Germinal center (tissue), 1 donor: ENCODE data around the gene TOP1.
"Not testable (repeated sequence)": the region's sequence is repeated elsewhere in the genome, so short reads cannot be mapped to it uniquely, and the experiment has no call there.

Experiments used
- DNase-seq: peaks from one replicate; pipeline ENCODE4 v3.0.0; 2012; ENCODE audit warnings: mixed read lengths, low spot score

TOP1 gene

GRCh38 chr20:41003936-41004294, 24.7 kb upstream of the TOP1 start:
- DNase-seq, result not testable (repeated sequence)

- no peak for DNase-seq
Observed at GRCh38 chr20:41004531-41005360, 23.9 kb upstream of the TOP1 start.

DNA sequence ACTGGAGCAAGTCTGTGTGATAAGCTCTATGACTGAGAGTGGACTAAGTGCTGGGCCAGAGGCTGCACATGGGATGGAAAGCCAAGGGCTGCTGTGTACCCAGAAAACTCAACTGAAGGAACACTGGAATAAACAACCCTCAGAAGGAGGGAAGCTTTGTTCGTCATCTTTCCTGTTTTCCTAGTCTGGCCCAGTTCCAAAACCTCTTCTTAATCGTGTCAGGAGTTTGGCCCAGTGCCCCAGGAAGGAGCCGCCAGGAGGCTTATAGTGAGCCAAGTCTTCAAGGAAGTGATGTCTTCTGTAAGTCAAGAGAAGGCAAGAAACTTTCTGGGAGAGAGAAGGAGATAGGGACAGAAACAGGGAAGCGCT, 23.3 kb upstream of the TOP1 start:
- no peak for DNase-seq

GRCh38 chr20:41006126-41006935, 22.3 kb upstream of the TOP1 start:
- DNase-seq, result no peak

GRCh38 chr20:41006936-41007474, 21.6 kb upstream of the TOP1 start:
- DNase-seq, result no peak

GRCh38 chr20:41007481-41007880, 21.1 kb upstream of the TOP1 start:
- no peak for DNase-seq

- DNase-seq, result no peak
Observed at GRCh38 chr20:41009946-41010345, 18.7 kb upstream of the TOP1 start.

- DNase-seq, result peak; percentile 86
Observed at GRCh38 chr20:41011551-41012067, 17.0 kb upstream of the TOP1 start.

DNA sequence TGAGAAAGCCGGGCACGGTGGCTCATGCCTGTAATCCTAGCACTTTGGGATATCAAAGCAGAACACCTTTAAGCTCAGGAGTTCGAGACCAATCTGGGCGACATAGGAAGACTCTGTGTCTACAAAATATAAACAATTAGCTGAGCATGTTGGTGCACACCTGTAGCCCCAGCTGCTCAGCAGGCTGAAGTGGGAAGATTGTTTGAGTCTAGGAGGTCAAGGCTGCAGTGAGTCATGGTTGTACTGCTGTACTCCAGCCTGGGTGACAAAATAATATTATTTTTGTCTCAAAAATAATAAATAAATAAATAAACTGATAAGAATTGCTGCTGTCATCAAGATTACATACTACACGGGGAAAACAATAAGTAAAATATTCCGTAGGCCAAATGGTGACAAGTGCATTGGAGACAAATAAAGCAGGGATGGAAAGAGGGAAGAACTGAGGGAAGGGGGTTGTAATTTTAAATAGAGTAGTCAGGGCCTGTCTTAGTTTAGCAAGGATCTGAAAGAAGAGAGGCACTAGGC, 14.0 kb upstream of the TOP1 start:
- DNase-seq, result no peak

DNA sequence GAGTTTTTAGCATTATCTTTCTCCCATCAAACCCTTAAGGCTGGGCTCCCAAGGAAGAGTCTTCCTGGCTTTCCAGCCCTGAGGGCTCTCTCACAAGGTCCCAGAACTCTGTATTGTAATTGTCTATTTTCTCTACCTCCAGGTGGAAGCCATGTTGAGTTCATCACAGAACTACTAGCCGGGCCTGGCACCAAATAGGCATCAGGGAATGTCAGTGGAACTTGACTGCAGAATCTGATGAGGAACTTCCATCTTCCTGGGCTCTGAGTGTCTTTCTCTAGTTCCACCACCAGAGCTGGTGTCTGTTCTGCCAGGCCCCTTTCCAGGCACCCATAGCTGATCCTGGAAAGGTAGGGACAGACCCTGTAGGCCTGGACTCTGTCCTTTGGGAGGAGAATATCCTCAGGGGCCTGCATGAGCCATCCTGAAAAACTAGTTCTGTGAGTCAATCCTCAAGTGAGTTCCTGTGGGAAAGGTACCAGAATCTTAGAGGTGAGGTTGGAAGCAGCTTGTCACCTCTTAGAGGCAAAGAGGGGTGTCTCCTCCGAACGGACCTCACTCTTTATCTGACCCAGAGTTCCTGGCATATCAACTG, 11.1 kb upstream of the TOP1 start:
- DNase-seq, result no peak

GRCh38 chr20:41018153-41018552, 10.5 kb upstream of the TOP1 start:
- no peak for DNase-seq

GRCh38 chr20:41023549-41023948, 5.1 kb upstream of the TOP1 start:
- DNase-seq, result no peak

DNA sequence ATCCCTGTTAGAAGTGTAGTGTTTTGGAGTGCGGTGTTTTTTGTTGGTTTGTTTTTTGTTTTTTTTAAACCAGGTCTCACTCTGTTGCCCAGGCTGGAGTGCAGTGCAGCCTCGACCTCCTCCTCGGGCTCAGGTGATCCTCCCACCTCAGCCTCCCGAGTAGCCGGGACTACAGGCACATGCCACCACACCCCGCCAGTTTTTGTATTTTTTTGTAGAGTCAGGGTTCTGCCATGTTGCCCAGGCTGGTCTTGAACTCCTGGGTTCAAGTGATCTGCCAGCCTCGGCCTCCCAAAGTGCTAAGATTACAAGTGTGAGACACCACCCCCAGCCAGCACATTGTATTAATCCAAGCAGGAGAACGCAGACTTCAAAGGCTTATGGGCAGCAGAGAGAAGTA, 1.3 kb upstream of the TOP1 start:
- no peak for DNase-seq

GRCh38 chr20:41027872-41028358, 707 bp upstream of the TOP1 start:
- no peak for DNase-seq

DNA sequence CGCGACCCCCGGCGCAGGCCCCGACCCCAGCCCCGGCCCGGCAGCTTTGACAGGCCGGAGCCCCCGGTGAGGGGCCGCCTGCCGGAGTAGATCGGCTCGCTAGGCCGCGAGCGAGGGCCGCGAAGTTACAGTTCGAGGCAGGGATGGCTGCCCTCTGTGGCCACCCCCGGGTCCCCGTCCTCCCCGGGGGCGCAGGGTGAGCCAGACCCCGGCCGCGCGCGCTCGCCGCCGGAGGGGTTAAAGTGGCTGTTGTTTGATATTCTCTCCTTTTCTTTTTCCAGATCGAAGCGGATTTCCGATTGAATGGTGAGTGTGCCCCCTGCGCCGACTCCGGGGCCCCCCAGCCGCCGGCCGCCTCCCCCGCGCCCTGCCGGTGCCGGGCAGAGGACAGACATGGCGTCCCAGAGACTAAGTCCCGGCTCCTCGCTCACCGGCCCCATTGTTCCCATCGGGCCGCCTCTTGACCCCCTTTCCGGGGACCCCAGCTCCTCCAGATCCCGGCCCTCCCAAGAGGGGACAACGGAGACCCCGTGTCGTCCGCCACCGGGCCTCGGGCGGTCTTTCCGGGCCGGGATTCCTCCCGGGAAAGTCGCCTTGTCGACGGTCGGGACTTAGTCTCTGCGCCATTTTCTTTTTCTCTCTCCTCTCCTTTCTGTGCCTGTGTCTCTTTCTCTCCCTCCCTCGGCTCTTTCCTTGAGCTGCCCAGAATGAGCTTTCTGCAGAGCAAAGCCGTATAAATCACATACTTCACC, 704 bp downstream of the TOP1 start:
- peak; percentile 62 for DNase-seq

DNA sequence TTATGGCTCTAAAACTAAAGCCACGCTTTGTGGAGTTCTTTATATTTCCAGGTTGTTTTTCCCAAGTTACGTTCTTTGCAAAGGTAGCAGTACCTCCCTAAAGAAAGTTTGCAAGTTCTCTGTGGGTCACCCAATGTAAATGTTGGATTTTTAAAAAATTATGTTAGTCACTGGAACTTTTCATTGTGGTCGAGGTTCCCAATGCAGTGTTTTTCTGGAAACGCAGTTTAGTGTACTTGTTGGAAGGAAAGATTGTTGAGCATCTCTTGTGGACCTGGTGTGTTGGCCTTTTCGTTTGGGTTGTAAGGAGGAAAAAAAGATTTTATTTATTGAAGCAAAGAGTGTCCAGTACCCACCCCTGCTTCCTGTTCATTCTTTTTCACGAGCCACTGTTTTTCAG, 1.4 kb downstream of the TOP1 start:
- DNase-seq, result no peak

GRCh38 chr20:41030531-41031242, 2.1 kb downstream of the TOP1 start:
- no peak for DNase-seq

GRCh38 chr20:41031243-41031619, 2.6 kb downstream of the TOP1 start:
- no peak for DNase-seq

GRCh38 chr20:41032271-41032670, 3.6 kb downstream of the TOP1 start:
- DNase-seq, result no peak

GRCh38 chr20:41034239-41034638, 5.6 kb downstream of the TOP1 start:
- DNase-seq, result no peak

- no peak for DNase-seq
Observed at GRCh38 chr20:41035207-41035606, 6.6 kb downstream of the TOP1 start.
